Hepatocyte (in vitro differentiated cells): Measurements from ENCODE around the gene PTPN1. TPM values are rescaled to one million over a fixed set of nuclear protein-coding genes. Genes with fewer than 3 reads are reported as not detected.

ENCODE experiments used
- DNase-seq: peaks from one replicate; pipeline ENCODE4 v3.0.0-alpha.2; 2016; ENCODE audit warnings: low spot score
- H2AFZ ChIP-seq: fragments of 200-600 bp; sonication (generic); 2 replicates; pipeline ENCODE4 v1.6.0; 2016; ENCODE audit warnings: antibody characterized with exemption, mild to moderate bottlenecking
- H3K27ac ChIP-seq: fragments of 200-600 bp; sonication (generic); 2 replicates; pipeline ENCODE4 v1.5.1; 2016; ENCODE audit warnings: mild to moderate bottlenecking
- H3K27me3 ChIP-seq: fragments of 200-600 bp; sonication (generic); 2 replicates; pipeline ENCODE4 v1.6.1; 2016
- H3K36me3 ChIP-seq: fragments of 200-600 bp; sonication (generic); replicated peaks from 2 replicates; pipeline ENCODE4 v1.5.1; 2016; ENCODE audit warnings: low read depth; ENCODE audit not compliant: insufficient read depth
- H3K4me1 ChIP-seq: fragments of 200-600 bp; sonication (generic); 2 replicates; pipeline ENCODE4 v1.5.1; 2016; ENCODE audit warnings: mild to moderate bottlenecking, moderate library complexity; ENCODE audit not compliant: insufficient read depth
- H3K4me2 ChIP-seq: fragments of 200-600 bp; sonication (generic); 2 replicates; pipeline ENCODE4 v1.6.0; 2016
- H3K4me3 ChIP-seq: fragments of 200-600 bp; sonication (generic); 2 replicates; pipeline ENCODE4 v1.5.1; 2016; ENCODE audit warnings: mild to moderate bottlenecking
- H3K79me2 ChIP-seq: fragments of 200-600 bp; sonication (generic); 2 replicates; pipeline ENCODE4 v1.6.0; 2017; ENCODE audit warnings: mild to moderate bottlenecking
- H3K9me2 ChIP-seq: fragments of 200-600 bp; sonication (generic); replicated peaks from 2 replicates; pipeline ENCODE4 v1.6.0; 2017; ENCODE audit warnings: mild to moderate bottlenecking; ENCODE audit not compliant: insufficient read depth
- H3K9me3 ChIP-seq: fragments of 200-600 bp; sonication (generic); 2 replicates; pipeline ENCODE4 v1.5.1; 2016; ENCODE audit warnings: low read depth, mild to moderate bottlenecking
- H4K20me1 ChIP-seq: fragments of 200-600 bp; sonication (generic); 2 replicates; pipeline ENCODE4 v1.6.0; 2016; ENCODE audit warnings: mild to moderate bottlenecking; ENCODE audit not compliant: insufficient read depth, poor library complexity, severe bottlenecking
- EZH2 ChIP-seq: fragments of 200-600 bp; sonication (generic); IDR thresholded peaks from 2 replicates; pipeline ENCODE4 v1.6.1; 2016; ENCODE audit warnings: antibody characterized with exemption, mild to moderate bottlenecking, borderline replicate concordance
- EZH2phosphoT487 ChIP-seq: fragments of 200-600 bp; sonication (generic); IDR thresholded peaks from one replicate; pipeline ENCODE4 v1.6.1; 2018; ENCODE audit warnings: antibody characterized with exemption, mild to moderate bottlenecking, low read depth, moderate library complexity; ENCODE audit not compliant: unreplicated experiment, severe bottlenecking
- WGBS: methylation state at CpG from one replicate; pipeline ENCODE4 v1.1.6; 2016; ENCODE audit warnings: low lambda C conversion rate; ENCODE audit errors: missing lambda C conversion rate; 5-methylcytosine and 5-hydroxymethylcytosine counted together
- polyA plus RNA-seq: library from polyadenylated mRNA; unstranded; fragments of >200 nt; fragmentation: Nextera tagmentation; extraction: Ambion mirVana; gene quantifications from 2 replicates; pipeline ENCODE4 v1.2.1, GENCODE V29; 2016
- total RNA-seq: library from RNA; depleted of rRNA; stranded (reverse); fragments of >200 nt; gene quantifications from 2 replicates; pipeline ENCODE4 v1.2.3, GENCODE V29; 2014
- TF ChIP-seq, protein P1 (sequence below): fragments of 200-600 bp; sonication (generic); IDR thresholded peaks from 2 replicates; pipeline ENCODE4 v1.5.1; 2016; ENCODE audit warnings: antibody characterized with exemption, mild to moderate bottlenecking; ENCODE audit not compliant: poor library complexity

The PTPN1 gene
- total and polyA plus RNA-seq, 2 experiments from 2014 or later: 22.0 to 32.1 TPM

DNA sequence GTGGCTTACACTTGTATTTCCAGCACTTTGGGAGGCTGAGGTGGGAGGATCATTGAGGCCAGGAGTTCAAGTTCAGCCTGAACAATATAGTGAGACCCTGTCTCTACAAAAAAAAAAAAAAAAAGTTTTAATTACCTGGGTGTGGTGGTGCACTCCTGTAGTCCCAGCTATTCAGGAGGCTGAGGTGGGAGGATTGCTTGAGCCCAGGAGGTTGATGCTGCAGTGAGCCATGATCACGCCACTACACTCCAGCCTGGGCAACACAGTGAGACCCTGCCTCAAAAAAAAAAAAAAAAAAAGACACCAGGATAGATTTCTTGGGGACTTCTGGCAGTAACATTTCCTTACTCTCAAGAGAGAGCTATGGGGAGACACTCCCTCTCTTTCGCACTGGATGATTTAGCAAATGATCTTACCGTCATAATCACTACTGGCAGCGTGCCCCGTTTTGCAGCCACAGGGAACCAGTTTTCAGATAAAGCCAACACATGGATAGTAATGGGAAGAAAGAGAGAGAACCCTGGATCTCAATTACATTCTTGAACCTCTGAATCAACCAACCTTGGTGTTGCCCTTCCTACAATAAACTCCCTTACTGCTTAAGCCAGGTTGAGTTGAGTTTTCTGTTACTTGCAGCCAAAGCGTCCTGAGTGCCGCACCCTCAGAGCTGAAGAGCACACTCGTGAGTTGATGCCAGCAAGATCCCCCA, 18.1 kb upstream of the PTPN1 start:
- Histone ChIP-seq H4K20me1 (no peaks in the 10 kb centered on the region), H3K9me2 (no peaks in the 10 kb centered on the region), H3K4me2 (no peak overlapping the region), H3K4me1 (no peaks in the 10 kb centered on the region), H3K36me3 (no peaks in the 10 kb centered on the region), H3K9me3 (no peaks in the 10 kb centered on the region), H3K27ac (no peak overlapping the region), H3K79me2 (no peaks in the 10 kb centered on the region), H3K27me3 (no peaks in the 10 kb centered on the region), H2AFZ (no peak overlapping the region), H3K4me3 (no peak overlapping the region)
- DNase-seq: no peak
- WGBS: 84% methylated on average over 8 of the region's 8 CpGs
- TF ChIP-seq, protein P1, sequence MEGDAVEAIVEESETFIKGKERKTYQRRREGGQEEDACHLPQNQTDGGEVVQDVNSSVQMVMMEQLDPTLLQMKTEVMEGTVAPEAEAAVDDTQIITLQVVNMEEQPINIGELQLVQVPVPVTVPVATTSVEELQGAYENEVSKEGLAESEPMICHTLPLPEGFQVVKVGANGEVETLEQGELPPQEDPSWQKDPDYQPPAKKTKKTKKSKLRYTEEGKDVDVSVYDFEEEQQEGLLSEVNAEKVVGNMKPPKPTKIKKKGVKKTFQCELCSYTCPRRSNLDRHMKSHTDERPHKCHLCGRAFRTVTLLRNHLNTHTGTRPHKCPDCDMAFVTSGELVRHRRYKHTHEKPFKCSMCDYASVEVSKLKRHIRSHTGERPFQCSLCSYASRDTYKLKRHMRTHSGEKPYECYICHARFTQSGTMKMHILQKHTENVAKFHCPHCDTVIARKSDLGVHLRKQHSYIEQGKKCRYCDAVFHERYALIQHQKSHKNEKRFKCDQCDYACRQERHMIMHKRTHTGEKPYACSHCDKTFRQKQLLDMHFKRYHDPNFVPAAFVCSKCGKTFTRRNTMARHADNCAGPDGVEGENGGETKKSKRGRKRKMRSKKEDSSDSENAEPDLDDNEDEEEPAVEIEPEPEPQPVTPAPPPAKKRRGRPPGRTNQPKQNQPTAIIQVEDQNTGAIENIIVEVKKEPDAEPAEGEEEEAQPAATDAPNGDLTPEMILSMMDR: no peak
- TF ChIP-seq EZH2phosphoT487: no peak
- TF ChIP-seq EZH2: no peak

DNA sequence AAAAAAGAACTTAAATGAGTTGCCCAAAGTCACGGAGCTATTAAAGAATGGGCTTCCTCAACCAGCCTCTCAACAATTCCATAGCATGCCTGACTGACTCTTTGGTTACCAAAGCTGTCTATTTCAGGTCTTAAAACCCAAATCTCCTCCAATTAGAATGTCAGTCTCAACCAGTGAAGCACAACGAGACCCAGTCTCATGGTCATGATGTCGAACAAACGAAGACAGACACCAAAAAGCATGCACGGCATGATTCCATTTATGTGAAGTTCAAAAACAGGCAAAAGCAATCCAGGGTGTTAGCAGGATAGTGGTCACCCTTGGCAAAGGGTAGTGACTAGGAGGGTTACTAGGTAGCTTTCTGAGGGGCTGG, 16.3 kb upstream of the PTPN1 start:
- 86% methylated on average over 5 of the region's 5 CpGs for WGBS
- no peaks in the 10 kb centered on the region for H3K9me3 ChIP-seq
- no peaks in the 10 kb centered on the region for H4K20me1 ChIP-seq
- no peaks in the 10 kb centered on the region for H3K27me3 ChIP-seq
- no peak overlapping the region for H2AFZ ChIP-seq
- H3K27ac ChIP-seq: no peak overlapping the region
- DNase-seq: no peak
- no peaks in the 10 kb centered on the region for H3K36me3 ChIP-seq
- no peaks in the 10 kb centered on the region for H3K4me1 ChIP-seq
- no peak overlapping the region for H3K4me2 ChIP-seq
- H3K79me2 ChIP-seq: no peaks in the 10 kb centered on the region
- TF ChIP-seq EZH2phosphoT487 (no peak), EZH2 (no peak)
- TF ChIP-seq, protein P1: no peak
- no peak overlapping the region for H3K4me3 ChIP-seq
- no peaks in the 10 kb centered on the region for H3K9me2 ChIP-seq

DNA sequence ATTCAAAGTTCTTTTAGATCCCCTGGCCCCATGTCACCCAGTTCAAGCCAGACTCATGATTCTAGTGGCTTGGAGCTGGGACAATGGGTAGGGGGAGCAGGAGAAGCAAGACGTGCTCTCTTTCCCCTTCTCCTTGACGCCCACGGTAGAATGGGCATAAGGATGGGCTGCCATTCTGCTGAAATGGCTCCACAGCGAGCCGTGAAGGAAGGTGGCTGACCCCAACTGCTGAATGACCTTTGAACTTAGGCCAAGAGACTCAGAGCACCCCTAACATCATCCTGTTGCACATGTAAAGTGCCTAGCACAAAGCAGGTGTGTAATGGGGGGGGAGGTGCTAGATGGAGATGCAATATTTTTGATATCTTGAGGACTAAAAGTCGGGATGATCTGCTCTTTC, 15.8 kb upstream of the PTPN1 start:
- Histone ChIP-seq H3K9me2 (no peaks in the 10 kb centered on the region), H3K4me2 (no peak overlapping the region), H3K27ac (no peak overlapping the region), H3K4me3 (no peak overlapping the region), H3K4me1 (no peaks in the 10 kb centered on the region), H3K27me3 (no peaks in the 10 kb centered on the region), H3K9me3 (no peaks in the 10 kb centered on the region), H2AFZ (no peak overlapping the region), H3K79me2 (no peaks in the 10 kb centered on the region), H3K36me3 (no peaks in the 10 kb centered on the region), H4K20me1 (no peaks in the 10 kb centered on the region)
- WGBS: 84% methylated on average over 6 of the region's 6 CpGs
- TF ChIP-seq EZH2 (no peak), EZH2phosphoT487 (no peak)
- TF ChIP-seq, protein P1: no peak
- DNase-seq: no peak
